HUES64 (cell line): Measurements from ENCODE around the gene CXXC5.
A peak's percentile ranks its signal among the peaks of the same experiment; 100 is the strongest.
"Not testable (repeated sequence)": the region's sequence is repeated elsewhere in the genome, so short reads cannot be mapped to it uniquely, and the experiment has no call there.

Source experiments
- H3K27ac ChIP-seq: 2 replicates; pipeline ENCODE4 v1.7.0; 2013; ENCODE audit warnings: low read depth, low read length, inconsistent platforms
- H3K27me3 ChIP-seq: 2 replicates; pipeline ENCODE4 v1.6.1; 2013; ENCODE audit warnings: mild to moderate bottlenecking, low read length; ENCODE audit not compliant: insufficient read depth
- H3K36me3 ChIP-seq: 2 replicates; pipeline ENCODE4 v1.6.1; 2013; ENCODE audit warnings: mild to moderate bottlenecking, low read length; ENCODE audit not compliant: insufficient read depth
- H3K4me1 ChIP-seq: 2 replicates; pipeline ENCODE4 v1.6.1; 2013; ENCODE audit warnings: mild to moderate bottlenecking, low read length, moderate library complexity; ENCODE audit not compliant: insufficient read depth
- H3K4me3 ChIP-seq: 2 replicates; pipeline ENCODE4 v1.5.1; 2013; ENCODE audit warnings: mild to moderate bottlenecking, low read length, moderate library complexity
- H3K9ac ChIP-seq: 2 replicates; pipeline ENCODE4 v1.6.1; 2013; ENCODE audit warnings: mild to moderate bottlenecking, low read depth, low read length
- H3K9me3 ChIP-seq: 2 replicates; pipeline ENCODE4 v1.6.1; 2013; ENCODE audit warnings: low read depth, low read length; ENCODE audit not compliant: insufficient read depth
- WGBS: fragments of 150-250, 120-280 bp; methylation state at CpG from one replicate; pipeline ENCODE4 v1.1.7; 2013; ENCODE audit warnings: missing lambda C conversion rate; 5-methylcytosine and 5-hydroxymethylcytosine counted together

CXXC5 gene

DNA sequence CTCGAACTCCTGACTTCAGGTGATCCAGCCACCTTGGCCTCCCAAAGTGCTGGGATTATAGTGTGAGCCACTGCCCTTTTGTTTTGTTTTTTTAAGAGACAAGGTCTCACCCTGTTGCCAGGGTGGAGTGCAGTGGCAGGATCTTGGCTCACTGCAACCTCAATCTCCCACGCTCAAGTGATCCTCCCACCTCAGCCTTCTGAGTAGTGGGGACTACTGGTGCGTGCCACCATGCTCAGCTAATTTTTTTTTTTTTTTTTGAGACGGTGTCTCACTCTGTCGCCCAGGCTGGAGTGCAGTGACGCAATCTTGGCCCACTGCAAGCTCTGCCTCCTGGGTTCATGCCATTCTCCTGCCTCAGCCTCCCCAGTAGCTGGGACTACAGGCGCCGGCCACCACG is 79.5 kb downstream of the CXXC5 start:
- not testable (repeated sequence) for H3K4me1 ChIP-seq

DNA sequence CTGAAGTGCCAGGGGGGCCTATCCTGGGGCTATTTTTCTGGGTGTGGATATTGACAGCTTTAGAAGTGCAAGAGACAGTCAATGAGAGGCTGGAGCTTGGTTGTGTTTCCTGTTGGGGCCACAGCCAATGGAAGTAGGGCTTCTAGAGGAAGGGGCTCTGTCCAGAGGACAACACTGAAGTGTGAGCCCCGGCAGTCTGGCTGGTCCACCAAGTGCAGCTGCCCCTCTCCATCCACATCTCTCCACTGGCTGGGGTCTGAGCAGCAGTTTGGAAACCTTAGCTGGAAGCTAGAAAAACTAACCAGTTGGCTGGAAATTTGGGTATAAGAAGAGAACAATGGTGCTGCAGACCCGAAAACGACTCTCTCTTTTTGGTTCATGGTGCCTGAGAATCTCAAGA is 83.1 kb downstream of the CXXC5 start:
- 88% methylated on average over 3 of the region's 3 CpGs for WGBS
- no peaks in the 10 kb centered on the region for H3K27me3 ChIP-seq
- H3K36me3 ChIP-seq, result no peaks in the 10 kb centered on the region
- no peak overlapping the region for H3K27ac ChIP-seq
- H3K4me3 ChIP-seq, result no peak overlapping the region
- no peaks in the 10 kb centered on the region for H3K4me1 ChIP-seq
- H3K9ac ChIP-seq, result no peak overlapping the region
- no peaks in the 10 kb centered on the region for H3K9me3 ChIP-seq

More for the DNA sequence above, 79.5 kb downstream of the CXXC5 start:
- H3K4me3 ChIP-seq, H3K36me3 ChIP-seq, H3K9me3 ChIP-seq, H3K27me3 ChIP-seq, H3K27ac ChIP-seq, H3K9ac ChIP-seq: not testable (repeated sequence)
- 97% methylated on average over 9 of the region's 9 CpGs for WGBS

DNA sequence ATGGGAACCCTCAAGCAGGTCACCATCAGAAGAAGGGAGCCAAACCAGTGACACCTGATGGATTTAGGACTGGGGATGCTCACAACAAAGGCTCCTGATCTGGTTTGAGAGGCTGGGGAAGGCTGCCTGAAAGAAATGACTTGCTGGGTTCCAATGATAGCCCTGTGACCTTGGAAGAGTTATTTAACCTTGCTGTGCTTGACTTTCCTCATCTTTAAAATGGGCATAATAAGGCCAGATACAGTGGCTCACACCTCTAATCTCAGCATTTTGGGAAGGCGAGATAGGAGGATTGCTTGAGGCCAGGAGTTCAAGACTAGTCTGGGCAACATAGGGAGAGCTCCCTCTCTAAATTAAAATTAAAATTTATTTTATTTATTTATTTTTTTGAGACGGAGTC is 83.9 kb downstream of the CXXC5 start:
- no peaks in the 10 kb centered on the region for H3K4me1 ChIP-seq
- H3K27me3 ChIP-seq, result no peaks in the 10 kb centered on the region
- no peaks in the 10 kb centered on the region for H3K36me3 ChIP-seq
- H3K4me3 ChIP-seq, result no peak overlapping the region
- no peak overlapping the region for H3K9ac ChIP-seq
- no peak overlapping the region for H3K27ac ChIP-seq
- 100% methylated on average over 2 of the region's 2 CpGs for WGBS
- H3K9me3 ChIP-seq, result no peaks in the 10 kb centered on the region

DNA sequence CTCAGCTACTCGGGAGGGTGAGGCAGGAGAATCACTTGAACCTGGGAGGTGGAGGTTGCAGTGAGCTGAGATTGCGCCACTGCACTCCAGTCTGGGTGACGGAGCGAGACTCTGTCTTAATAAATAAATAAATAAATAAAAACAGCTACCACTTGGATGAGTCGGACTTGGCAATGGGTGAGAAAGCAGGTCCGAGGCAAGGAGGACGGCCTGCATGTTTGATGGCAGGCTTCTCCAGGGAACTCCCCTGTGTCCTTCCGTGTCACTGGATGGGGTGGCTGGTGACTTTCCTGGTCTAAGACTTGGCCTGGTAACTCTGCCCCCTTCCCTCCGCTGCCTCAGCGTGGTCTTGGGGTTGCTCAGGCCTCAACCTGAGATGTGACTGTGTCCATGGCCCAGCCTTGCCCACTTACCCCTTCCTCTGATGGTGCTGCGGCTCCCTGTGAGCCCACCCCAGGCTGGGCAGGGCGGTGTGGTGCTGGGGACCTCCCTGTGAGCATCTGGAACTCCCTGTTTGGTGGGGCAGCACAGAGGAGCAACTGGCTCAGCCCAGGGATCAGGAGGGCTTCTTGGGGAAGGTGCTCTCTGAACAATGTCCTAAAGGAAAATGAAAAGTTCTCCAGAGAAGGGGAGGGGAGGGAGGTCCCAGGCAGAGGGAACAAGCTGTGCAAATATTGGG is 85.0 kb downstream of the CXXC5 start:
- H3K9ac ChIP-seq, result peak overlapping the region; percentile 55; the same call in 1 of the 2 replicates
- H3K36me3 ChIP-seq, result no peaks in the 10 kb centered on the region
- H3K27ac ChIP-seq, result no peak overlapping the region
- H3K4me3 ChIP-seq, result no peak overlapping the region
- H3K4me1 ChIP-seq, result no peaks in the 10 kb centered on the region
- no peaks in the 10 kb centered on the region for H3K9me3 ChIP-seq
- 95% methylated on average over 9 of the region's 12 CpGs for WGBS
- H3K27me3 ChIP-seq, result no peaks in the 10 kb centered on the region
